ENCODE data around the gene CAP1.
"Not testable (repeated sequence)": the region's sequence is repeated elsewhere in the genome, so short reads cannot be mapped to it uniquely, and the experiment has no call there.

Gene CAP1

GRCh38 chr1:40036574-40036973 is 4.0 kb upstream of the CAP1 start:
- no peaks in the 10 kb centered on the region for H3K36me3 ChIP-seq (ENCODE audit: control insufficient read depth, insufficient read depth, low read length)
- H3K4me3 ChIP-seq (replicated peaks; ENCODE audit: low read depth, low read length): no peak overlapping the region
- H3K27me3 ChIP-seq (replicated peaks; ENCODE audit: control insufficient read depth, insufficient read depth, low read length): no peaks in the 10 kb centered on the region
- no peak for DNase-seq (ENCODE audit: extremely low read depth, insufficient read length)
- no peak for TF ChIP-seq CTCF (IDR thresholded peaks at IDR 0.05; ENCODE audit: insufficient read depth, low read length, poor library complexity, severe bottlenecking)

- H3K4me3 ChIP-seq (replicated peaks; ENCODE audit: low read depth, low read length); DNase-seq (ENCODE audit: extremely low read depth, insufficient read length); H3K27me3 ChIP-seq (replicated peaks; ENCODE audit: control insufficient read depth, insufficient read depth, low read length); H3K36me3 ChIP-seq (ENCODE audit: control insufficient read depth, insufficient read depth, low read length): not testable (repeated sequence)
These were observed 3.3 kb upstream of the CAP1 start for GRCh38 chr1:40037254-40037653.

- Histone ChIP-seq H3K27me3 (replicated peaks; ENCODE audit: control insufficient read depth, insufficient read depth, low read length) (no peaks in the 10 kb centered on the region), H3K4me3 (replicated peaks; ENCODE audit: low read depth, low read length) (no peak overlapping the region), H3K36me3 (ENCODE audit: control insufficient read depth, insufficient read depth, low read length) (peaks cover 2% of the 10 kb centered on the region)
- TF ChIP-seq CTCF (IDR thresholded peaks at IDR 0.05; ENCODE audit: insufficient read depth, low read length, poor library complexity, severe bottlenecking): no peak
- no peak for DNase-seq (ENCODE audit: extremely low read depth, insufficient read length)
These were observed 1.8 kb upstream of the CAP1 start for GRCh38 chr1:40038697-40039096.

- H3K4me3 ChIP-seq (replicated peaks; ENCODE audit: low read depth, low read length): peak overlapping the region; percentile 96
- DNase-seq (ENCODE audit: extremely low read depth, insufficient read length): peak; percentile 69
- no peaks in the 10 kb centered on the region for H3K27me3 ChIP-seq (replicated peaks; ENCODE audit: control insufficient read depth, insufficient read depth, low read length)
- H3K36me3 ChIP-seq (ENCODE audit: control insufficient read depth, insufficient read depth, low read length): peaks cover 2% of the 10 kb centered on the region
- no peak for TF ChIP-seq CTCF (IDR thresholded peaks at IDR 0.05; ENCODE audit: insufficient read depth, low read length, poor library complexity, severe bottlenecking)
These were observed 1.2 kb upstream of the CAP1 start for GRCh38 chr1:40039245-40039756.

- DNase-seq (ENCODE audit: extremely low read depth, insufficient read length): peak; percentile 93
- H3K36me3 ChIP-seq (ENCODE audit: control insufficient read depth, insufficient read depth, low read length): peaks cover 2% of the 10 kb centered on the region
- H3K4me3 ChIP-seq (replicated peaks; ENCODE audit: low read depth, low read length): peak overlapping the region; percentile 96
- H3K27me3 ChIP-seq (replicated peaks; ENCODE audit: control insufficient read depth, insufficient read depth, low read length): no peaks in the 10 kb centered on the region
- TF ChIP-seq CTCF (IDR thresholded peaks at IDR 0.05; ENCODE audit: insufficient read depth, low read length, poor library complexity, severe bottlenecking): no peak
These were observed 595 bp upstream of the CAP1 start for GRCh38 chr1:40039757-40040510.

GRCh38 chr1:40041466-40041838 is 923 bp downstream of the CAP1 start:
- TF ChIP-seq CTCF (IDR thresholded peaks at IDR 0.05; ENCODE audit: insufficient read depth, low read length, poor library complexity, severe bottlenecking): no peak
- H3K27me3 ChIP-seq (replicated peaks; ENCODE audit: control insufficient read depth, insufficient read depth, low read length): no peaks in the 10 kb centered on the region
- H3K4me3 ChIP-seq (replicated peaks; ENCODE audit: low read depth, low read length): peak overlapping the region; percentile 93
- peaks cover 2% of the 10 kb centered on the region for H3K36me3 ChIP-seq (ENCODE audit: control insufficient read depth, insufficient read depth, low read length)
- DNase-seq (ENCODE audit: extremely low read depth, insufficient read length): no peak

All from GM06990 (cell line).